Activated T-cell treated with anti-CD3 and anti-CD28 coated beads for 1 hour (primary cell): ENCODE data around the gene SKAP1.
"Not testable (repeated sequence)": the region's sequence is repeated elsewhere in the genome, so short reads cannot be mapped to it uniquely, and the experiment has no call there.

Source experiments
- DNase-seq: peaks from one replicate; pipeline ENCODE4 v3.0.0-alpha.2; 2020; ENCODE audit warnings: low read depth

The SKAP1 gene

GRCh38 chr17:48445248-48445620 is 15.2 kb upstream of the SKAP1 start:
- DNase-seq = no peak

DNA sequence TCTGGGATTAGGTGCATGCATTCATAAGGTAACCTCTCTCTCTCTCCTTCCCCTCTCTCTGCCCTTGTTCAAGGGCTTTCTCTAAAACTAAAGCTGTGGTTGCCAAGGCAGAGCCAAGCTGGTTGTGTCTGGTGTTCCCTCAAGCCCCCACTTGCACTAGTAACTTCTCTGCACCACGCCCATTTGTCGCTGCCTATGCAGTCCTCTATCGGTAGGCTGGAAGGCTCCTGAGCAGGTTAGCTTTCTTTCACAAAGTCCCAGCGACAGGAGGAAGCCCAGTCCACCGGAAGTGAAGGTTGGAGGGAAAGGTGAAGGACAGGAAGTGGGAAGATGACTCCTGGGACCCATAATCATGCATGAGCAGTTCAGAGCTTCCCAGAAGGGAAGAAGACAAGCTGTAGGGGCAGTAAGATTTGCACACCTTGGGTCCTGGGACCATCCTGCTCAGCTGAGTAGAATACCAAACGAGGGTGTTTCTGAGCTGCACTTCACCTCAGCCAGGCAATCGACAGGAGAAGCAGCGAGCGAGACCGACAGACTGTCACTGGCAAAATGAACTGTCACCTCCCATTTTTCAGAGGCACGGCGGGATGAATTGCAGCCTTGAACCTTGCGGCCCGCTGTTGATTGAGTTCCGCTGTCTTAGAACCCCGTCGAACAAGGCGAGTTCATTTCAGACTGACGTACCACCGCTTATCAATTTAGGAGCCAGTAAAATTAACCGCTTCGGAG is 14.7 kb upstream of the SKAP1 start:
- DNase-seq = no peak

GRCh38 chr17:48443712-48444111 is 13.7 kb upstream of the SKAP1 start:
- no peak for DNase-seq

DNA sequence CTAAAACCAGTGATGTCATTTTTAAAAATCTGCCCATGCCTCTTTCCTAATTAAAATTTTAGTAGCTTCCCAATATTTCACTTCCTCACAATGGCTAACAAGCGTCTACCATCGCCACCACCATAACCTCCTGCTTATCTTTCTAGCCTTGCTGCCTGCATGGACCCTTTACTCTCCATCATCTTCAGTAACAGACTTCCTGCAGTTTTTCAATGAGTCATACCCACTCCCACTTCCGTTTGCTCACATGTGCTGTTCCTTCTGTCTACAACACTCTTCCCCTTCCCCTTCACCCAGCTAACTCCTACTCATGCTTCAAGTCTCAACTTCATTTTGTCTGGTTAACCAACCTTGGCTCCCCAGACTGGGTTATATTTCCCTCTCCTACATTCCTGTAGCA is 12.8 kb upstream of the SKAP1 start:
- DNase-seq = no peak

DNA sequence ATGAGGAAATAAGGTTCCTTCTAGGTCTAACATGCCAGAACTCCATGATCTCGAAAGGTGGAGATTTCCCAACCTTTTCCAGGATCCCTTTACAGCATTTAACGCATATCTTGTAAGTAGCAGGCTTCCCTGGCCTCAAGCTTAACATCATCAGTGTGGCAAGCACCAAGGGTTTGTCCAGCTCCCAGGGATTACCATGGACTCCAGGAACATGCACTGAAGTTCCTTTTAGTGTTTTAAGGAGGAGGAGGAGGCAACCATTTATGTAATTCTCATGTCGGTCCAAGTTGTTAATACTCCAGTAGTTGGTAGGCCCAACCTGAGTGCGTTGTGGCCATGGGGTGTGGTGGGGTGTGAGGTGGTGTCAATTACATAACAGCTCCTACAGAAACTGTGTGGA is 11.8 kb upstream of the SKAP1 start:
- DNase-seq = no peak

GRCh38 chr17:48441231-48441711 is 11.3 kb upstream of the SKAP1 start:
- no peak for DNase-seq

DNA sequence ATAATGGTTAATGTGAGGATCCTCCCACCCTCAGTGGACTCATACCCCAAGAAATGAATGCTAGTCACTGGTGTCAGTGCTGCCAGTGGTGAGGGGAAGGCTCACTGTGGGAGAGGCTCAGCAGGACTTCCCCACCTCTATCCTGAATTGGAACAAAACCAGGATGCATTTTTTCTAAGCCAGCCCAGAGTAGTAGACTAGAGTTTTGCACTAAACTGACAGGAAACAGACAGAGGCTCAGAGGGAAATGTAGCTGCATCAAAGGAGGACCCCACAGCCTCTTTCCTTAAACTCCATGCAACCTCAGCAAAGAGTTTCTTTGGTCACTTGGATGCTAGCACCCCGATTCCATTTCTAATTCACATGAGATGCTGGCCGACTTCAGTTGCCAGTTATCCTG is 10.7 kb upstream of the SKAP1 start:
- DNase-seq = no peak

GRCh38 chr17:48439875-48440505 is 10.0 kb upstream of the SKAP1 start:
- DNase-seq = no peak

DNA sequence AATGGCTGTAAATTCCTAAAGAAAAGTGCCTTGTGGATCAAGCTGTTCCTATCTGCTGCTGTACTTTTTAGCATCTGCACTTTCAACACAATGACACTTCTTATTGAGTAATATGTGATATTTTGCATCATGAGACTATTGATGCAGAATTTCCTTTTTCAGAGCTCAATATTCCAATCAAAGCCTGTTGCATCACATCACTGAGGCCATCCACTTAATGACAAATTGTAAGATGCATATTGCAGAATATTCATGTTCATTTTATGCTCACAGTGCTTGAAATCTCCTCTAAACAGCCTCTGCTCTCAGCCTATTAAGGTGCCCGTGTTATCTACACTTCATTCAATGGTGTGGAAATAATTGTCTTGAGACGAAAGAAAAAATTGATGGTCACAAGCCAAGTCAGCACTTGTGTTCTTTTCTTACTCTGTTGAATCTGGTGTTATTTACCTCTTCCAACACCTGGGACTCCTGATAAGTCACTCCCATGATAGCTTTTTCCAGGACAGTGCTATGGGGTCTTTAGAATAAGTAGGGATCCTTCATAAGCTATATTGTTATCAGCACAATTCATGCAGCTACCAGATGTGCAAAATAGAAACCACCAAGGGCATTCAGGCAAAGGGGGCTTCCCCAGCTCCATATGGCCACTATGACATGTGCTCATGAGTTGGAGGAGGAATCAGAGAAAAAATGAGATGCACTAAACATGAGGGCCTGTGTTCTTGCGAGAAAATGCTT is 9.3 kb upstream of the SKAP1 start:
- DNase-seq = no peak

DNA sequence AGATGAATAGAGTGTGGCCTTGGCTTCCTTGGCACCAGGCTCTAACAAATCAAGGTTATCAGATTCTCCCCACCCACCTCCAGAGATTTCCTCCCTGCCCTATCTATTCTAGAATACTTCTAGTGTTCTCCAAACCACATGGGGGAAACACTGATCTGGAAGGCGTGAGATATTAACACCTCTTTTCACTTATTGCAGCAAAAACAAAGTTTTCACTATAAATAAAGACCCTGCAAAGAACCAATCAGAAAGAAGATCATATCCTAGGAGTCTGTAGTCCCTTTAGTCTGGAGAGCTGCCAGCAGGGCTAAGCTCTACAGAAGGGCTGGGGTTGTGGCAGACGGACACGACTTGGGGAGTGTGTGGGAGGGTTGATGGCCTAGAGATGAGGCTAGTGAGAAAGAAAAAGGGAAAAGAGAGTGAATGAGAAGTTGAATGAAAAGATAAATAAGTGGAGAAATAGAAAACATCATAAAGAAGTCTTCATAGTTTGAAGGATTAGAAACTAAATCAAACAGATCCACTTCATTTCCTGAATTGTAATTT is 8.6 kb upstream of the SKAP1 start:
- no peak for DNase-seq

GRCh38 chr17:48433896-48434295 is 3.9 kb upstream of the SKAP1 start:
- no peak for DNase-seq

GRCh38 chr17:48432820-48433775 is 3.1 kb upstream of the SKAP1 start:
- DNase-seq = no peak

GRCh38 chr17:48429156-48429555 is 858 bp downstream of the SKAP1 start:
- no peak for DNase-seq

- DNase-seq = peak; percentile 47
These were observed 2.4 kb downstream of the SKAP1 start for GRCh38 chr17:48427598-48427997.

GRCh38 chr17:48426761-48427500 is 3.1 kb downstream of the SKAP1 start:
- no peak for DNase-seq

GRCh38 chr17:48426019-48426665 is 3.9 kb downstream of the SKAP1 start:
- no peak for DNase-seq

- DNase-seq = not testable (repeated sequence)
These were observed 8.0 kb downstream of the SKAP1 start for GRCh38 chr17:48422060-48422459.

GRCh38 chr17:48420823-48421222 is 9.2 kb downstream of the SKAP1 start:
- DNase-seq = no peak

DNA sequence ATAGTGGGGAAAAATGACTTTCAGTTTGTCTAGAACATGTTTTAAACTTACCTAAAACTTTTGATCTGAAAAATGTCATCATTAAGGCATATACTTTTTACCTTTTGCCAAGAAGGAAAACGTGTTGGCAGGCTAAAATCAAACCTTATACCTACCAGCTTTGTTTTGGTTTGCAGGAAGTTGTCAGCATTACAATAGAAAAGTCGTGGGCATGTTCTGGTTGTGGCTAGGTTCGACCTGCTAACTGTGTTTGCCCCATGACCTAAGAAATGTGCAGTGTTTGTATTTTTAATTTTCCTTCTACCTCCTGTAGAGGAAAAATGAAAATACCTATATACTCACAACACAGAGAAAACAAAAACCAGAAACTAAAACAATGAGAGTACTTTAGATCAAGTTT is 13.0 kb downstream of the SKAP1 start:
- no peak for DNase-seq

GRCh38 chr17:48413613-48414405 is 16.2 kb downstream of the SKAP1 start:
- DNase-seq = no peak
